Stimulated activated CD8-positive, alpha-beta memory T cell treated with anti-CD3 and anti-CD28 coated beads, Interleukin-7, amount 100 ng/mL, for 24 hours (primary cell): Measurements from ENCODE around the gene ASIC4.

ENCODE experiments used
- DNase-seq: peaks from one replicate; pipeline ENCODE4 v3.0.0-alpha.2; 2020; ENCODE audit warnings: low read depth

ASIC4 gene

DNA sequence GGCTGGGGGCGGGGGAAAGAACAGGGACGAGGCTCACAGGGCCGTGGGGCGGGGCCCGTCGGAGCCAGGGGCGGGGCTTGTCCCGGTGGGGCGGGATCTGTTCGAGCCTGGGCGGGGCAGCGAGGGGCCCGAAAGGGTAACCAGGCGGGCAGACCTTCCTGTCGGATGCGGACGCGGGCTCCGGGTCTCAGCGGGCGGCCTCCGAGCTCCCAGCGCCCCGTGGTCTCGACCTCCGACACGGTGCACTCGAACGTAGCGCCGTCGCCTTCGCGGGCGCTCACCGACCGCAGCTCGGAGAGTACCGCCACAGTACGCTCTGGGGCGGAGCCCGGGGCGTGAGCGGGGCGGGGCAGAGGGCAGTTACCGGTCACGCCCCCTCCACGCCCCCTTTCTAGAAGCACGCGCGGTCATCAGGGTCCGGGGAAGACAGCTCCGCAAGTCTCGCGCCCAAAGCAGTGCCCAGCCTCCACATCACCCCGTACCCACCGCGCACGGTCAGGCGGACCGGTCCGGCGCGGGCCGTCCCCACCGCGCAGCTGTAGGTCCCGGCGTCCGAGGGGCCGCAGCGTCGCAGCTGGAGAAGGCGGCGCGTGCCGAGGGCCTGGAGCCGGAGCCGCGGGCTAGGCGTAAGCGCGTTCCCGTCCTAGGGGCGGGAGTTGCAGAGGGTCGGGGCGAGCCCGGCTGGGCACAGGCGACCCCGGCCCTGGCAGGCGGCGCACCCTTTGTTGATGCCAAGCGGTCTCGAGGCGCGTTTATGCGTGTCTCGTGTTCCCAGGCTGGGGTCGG is 38.3 kb downstream of the ASIC4 start:
- peak; percentile 76 for DNase-seq

DNA sequence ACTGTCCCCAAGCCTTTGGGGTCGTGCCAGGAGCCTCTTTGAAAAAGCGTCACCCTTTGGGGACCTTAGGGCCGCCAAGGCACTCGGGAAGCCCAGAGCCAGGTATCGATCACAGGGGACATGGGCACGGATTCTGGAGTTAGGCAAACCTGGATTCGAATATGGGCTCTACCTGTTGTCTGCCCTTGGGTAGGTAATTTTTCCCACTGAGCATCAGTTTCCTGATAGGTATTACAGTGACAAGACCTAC is 38.8 kb downstream of the ASIC4 start:
- no peak for DNase-seq

- DNase-seq: no peak
These were observed 39.2 kb downstream of the ASIC4 start for GRCh38 chr2:219553463-219553963.

- DNase-seq: no peak
These were observed 40.1 kb downstream of the ASIC4 start for GRCh38 chr2:219554350-219554749.

DNA sequence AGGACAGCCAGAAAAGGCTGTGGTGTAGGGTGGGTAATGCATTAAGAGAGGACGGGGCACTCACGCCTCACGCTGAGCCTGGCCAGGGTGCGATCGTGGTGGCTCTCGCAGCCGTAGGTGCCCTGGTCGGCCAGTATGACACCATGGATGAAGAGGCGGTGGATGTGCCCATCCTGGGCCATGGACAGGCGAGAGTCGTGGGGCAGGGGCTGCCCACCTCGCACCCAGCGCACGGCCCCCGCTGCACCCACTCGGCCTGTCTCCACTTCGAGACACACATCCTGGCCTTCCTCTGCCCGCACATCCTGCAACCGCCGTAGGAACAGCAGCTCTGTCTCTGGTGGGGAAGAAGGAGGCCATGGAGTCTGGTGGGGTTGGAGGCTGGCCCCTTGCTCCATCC is 41.7 kb downstream of the ASIC4 start:
- no peak for DNase-seq

DNA sequence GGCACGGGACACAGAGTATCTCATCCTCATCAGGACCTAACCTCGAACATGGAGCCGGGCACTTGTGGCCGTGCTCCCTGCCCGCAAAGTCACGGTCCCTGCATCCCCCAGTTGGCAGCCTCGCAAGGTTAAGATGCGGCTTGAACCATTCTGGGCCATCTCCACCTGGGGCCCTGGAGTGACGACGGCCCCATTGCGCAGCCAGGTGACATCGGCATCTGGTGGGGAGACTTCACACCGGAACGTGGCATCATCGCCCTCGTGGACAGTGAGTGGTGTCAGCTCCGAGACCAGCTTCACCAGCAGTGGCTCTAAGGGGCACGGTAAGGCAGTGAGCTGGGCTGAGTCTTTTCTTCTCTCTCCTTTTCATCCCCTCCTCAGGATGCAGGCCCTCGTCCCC is 42.1 kb downstream of the ASIC4 start:
- DNase-seq: no peak

DNA sequence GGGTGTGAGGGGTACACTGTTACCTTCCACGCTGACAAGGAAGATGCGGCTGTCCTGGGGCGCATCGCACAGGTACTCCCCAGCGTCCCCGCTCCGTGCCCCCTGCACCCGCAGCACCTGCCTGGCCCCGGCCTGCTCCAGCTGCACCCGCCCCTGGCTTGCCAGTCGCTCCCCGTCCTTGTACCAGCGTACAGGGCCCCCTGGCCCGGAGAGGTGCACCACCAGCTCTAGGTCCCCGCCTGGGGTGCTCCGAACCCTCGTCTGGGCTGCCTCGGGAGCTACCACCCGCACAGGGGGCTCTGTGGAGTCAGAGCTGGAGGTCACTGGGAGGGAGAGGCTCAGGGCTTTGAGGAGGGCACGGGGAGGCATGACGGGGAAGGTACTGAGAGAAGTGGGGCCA is 43.0 kb downstream of the ASIC4 start:
- DNase-seq: no peak

DNA sequence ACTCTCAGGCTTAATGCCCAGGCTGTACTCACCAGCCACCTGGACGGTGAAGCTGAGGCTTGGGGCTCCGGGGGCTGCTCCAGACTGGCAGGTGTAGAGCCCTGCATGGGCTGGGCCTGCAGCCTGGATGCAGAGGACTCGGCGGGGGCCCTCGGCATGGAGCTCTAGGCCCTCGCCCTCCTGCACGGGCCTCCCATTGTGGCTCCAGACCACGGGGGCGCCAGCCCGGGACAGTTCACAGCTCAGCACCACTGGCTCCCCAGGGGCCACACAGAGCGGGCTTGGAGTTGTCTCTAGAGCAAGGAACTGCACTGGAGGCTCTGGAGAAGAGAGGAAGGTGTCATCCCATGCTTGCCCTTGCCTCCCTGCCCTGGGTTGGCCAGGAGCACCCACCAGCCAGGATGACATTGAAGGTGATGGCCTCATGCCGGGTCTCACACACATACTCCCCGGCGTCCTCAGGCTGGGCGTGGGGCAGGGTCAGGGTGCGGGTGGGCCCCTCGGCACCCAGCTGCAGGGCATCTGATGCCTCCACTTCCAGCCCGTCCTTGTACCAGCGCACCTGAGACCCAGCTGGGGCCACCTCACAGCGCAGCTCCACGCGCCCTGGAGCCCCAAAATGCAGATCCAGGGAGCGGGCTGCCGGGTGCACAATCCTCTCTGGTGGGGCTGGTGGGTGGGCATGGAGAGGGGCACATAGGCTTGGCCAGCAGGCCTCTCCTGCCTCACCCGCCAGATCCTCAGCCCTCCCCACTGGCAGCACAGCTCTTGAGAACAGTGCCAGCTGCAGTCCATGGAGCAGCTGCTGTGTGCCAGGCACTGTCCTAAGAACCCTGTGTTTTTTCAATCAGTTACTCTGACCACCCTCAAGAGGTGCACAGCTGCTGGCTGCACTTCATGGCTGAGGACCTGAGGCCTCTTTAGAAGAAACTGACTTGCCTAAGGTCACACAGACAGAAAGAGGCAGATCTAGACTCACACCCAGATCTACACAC is 43.8 kb downstream of the ASIC4 start:
- no peak for DNase-seq

DNA sequence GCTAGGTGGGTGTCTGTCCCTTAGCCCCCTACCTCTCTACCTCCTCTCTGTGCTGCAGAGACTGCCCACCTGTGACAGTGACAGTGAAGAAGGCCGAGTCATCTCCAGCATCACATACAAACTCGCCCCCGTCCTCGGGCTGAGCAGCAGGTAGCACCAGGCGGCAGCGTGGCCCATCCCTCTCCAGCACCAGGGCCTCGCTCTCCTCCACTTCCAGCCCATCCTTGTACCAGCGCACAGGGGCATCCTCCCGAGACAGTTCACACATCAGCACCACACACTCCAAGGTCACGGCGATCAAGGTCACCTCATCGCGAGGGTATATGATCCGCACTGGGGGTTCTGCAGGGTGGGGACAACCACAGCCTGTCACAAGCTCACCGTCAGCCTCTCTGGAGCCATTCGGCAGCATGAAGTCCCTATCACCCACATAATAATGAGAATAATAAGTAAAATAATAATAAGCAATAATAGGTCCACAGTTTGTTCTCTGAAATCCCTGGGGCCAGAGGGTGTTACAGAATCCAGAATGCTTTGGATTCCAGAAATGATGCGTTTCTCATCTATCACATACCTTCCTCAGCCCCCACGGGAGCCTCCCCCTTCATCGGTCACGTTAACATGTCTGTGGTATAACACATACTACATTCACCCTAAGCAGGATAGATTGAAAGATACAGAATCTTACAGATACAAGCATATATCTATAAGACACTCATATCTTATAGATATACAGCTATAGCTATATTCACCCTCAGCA is 45.1 kb downstream of the ASIC4 start:
- no peak for DNase-seq

- no peak for DNase-seq
These were observed 46.0 kb downstream of the ASIC4 start for GRCh38 chr2:219560037-219560892.

DNA sequence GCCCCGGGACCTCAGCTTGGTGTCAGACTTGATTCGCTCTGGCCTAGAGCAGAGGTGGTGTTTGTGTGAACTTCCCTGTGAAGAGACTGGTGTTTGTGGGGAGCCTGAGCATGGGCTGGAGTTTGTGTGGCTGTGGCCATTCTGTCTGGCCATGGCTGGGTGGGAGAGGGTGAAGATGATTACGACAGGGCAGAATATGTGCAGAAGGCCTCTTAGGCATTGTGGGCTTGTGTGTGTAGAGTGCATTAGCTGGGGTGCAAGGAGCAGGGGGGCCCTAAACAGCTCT is 46.6 kb downstream of the ASIC4 start:
- no peak for DNase-seq

GRCh38 chr2:219561179-219562048 is 47.1 kb downstream of the ASIC4 start:
- DNase-seq: no peak

- no peak for DNase-seq
These were observed 48.1 kb downstream of the ASIC4 start for GRCh38 chr2:219562049-219563020.

- DNase-seq: no peak
These were observed 49.1 kb downstream of the ASIC4 start for GRCh38 chr2:219563271-219563928.

- DNase-seq: no peak
These were observed 51.1 kb downstream of the ASIC4 start for GRCh38 chr2:219565130-219566080.

DNA sequence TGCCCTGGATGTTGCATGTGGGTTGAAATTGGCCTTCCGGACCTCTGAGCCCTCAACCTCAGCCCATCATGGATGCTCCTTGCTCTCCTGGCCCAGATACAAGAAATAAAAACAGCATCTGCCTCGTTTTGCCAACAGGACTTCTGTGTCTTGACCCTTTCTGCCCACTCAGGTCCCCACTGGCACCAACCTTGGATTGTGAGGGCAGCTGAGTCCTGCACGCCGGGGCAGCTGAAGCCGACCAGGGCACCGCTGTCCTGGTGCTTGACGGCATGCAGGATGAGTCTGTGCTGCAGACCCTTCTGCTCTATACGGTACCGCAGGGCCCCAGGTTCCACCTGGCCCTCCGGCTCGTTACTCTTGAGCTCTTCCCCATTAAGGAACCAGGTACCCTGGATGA is 52.4 kb downstream of the ASIC4 start:
- no peak for DNase-seq

DNA sequence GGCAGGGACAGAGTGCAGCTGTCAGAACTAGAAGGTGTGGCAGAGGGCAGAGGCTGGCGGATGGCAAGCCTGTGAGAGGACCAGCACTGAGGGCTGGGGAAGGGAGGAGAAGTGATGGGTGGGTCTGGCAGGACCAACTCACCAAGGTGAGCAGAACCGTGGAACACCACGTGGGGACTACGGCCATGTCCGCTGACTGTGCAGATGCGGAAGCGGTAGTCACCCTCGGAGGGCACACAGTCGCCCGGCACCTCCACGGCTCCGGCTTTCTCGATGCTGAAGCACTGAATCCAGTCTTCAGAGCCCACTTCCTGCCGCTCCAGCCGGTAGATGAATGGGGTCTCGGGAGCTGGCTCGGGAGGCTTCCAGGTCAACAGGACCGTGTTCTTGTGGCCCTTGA is 52.8 kb downstream of the ASIC4 start:
- DNase-seq: no peak
